ENCODE results near the gene CTTNBP2. TPM values are rescaled to one million over a fixed set of nuclear protein-coding genes. Genes with fewer than 3 reads are reported as not detected.

Gene CTTNBP2
- total RNA-seq, 2 donors from 2014 or later, result 5.2 to 6.5 TPM

DNA sequence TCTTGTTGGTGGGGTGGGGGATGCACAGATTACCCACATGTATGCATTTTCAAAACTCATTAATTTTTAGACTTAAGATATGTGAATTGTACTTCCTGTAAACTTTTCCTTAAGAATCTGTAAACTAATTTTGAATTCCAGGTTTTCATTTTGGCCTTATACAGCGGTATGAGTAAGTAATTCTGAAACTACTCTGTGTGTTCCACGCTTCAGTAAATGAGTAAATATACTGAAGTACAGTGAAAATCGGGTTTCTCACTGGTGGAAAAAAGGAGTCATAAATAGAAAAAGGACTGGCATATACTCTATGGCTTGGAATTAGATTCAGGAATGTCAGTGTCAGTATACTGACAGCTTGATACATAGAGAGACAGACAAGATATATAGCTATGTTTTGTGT, 72.8 kb downstream of the CTTNBP2 start:
- H3K27ac ChIP-seq (ENCODE audit: low read depth, low read length), result no peak overlapping the region
- Mint-ChIP-seq H3K9me3 (no peaks in the 10 kb centered on the region), H3K4me1 (peaks cover 3% of the 10 kb centered on the region), H3K27me3 (ENCODE audit: insufficient read depth) (no peaks in the 10 kb centered on the region), H3K36me3 (ENCODE audit: low read depth) (no peaks in the 10 kb centered on the region), H3K4me3 (no peak overlapping the region), H3K27ac (no peak overlapping the region)
- H3K9ac ChIP-seq (ENCODE audit: extremely low read depth, low read length, poor library complexity, severe bottlenecking), result no peak overlapping the region
- H3K4me3 ChIP-seq (ENCODE audit: low read length), result no peak overlapping the region
- WGBS, 2 experiments (ENCODE audit: insufficient coverage in 1 of 2, insufficient read length in 1 of 2), result 80 to 92% methylated on average over 3 of the region's 3 CpGs
- H3K4me1 ChIP-seq (ENCODE audit: control insufficient read depth, insufficient read depth, low read length), result no peaks in the 10 kb centered on the region
- DNase-seq, result no peak
- no peaks in the 10 kb centered on the region for H3K9me3 ChIP-seq (ENCODE audit: control insufficient read depth, low read length)
- H3K27me3 ChIP-seq (ENCODE audit: control insufficient read depth, insufficient read depth, low read length, poor library complexity, severe bottlenecking), result no peaks in the 10 kb centered on the region
- H3K36me3 ChIP-seq (ENCODE audit: control insufficient read depth, insufficient read depth, low read length), result no peaks in the 10 kb centered on the region
- TF ChIP-seq, protein P1, sequence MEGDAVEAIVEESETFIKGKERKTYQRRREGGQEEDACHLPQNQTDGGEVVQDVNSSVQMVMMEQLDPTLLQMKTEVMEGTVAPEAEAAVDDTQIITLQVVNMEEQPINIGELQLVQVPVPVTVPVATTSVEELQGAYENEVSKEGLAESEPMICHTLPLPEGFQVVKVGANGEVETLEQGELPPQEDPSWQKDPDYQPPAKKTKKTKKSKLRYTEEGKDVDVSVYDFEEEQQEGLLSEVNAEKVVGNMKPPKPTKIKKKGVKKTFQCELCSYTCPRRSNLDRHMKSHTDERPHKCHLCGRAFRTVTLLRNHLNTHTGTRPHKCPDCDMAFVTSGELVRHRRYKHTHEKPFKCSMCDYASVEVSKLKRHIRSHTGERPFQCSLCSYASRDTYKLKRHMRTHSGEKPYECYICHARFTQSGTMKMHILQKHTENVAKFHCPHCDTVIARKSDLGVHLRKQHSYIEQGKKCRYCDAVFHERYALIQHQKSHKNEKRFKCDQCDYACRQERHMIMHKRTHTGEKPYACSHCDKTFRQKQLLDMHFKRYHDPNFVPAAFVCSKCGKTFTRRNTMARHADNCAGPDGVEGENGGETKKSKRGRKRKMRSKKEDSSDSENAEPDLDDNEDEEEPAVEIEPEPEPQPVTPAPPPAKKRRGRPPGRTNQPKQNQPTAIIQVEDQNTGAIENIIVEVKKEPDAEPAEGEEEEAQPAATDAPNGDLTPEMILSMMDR (conservative IDR thresholded peaks at IDR 0.05), result no peak

DNA sequence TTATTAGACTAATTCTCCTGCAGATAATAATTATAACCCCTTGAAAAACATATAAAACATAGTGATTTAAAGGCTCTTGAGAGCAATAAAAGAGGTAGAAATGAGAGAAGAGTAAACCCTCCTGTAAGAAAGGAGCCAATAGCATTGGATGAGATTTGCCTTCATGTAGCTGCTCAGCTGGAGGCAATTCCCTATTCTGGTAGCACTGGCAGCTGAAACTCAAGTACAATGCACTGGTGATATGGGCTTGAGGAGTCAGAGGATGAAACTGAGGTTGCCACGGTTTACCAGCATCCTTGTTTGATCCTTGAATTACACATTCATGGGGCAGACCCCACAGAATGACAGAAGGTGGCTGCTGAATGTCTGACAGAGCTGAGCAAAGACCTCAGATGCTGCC, 76.4 kb downstream of the CTTNBP2 start:
- Histone ChIP-seq H3K4me3 (ENCODE audit: low read length) (no peak overlapping the region), H3K36me3 (ENCODE audit: control insufficient read depth, insufficient read depth, low read length) (no peaks in the 10 kb centered on the region), H3K27me3 (ENCODE audit: control insufficient read depth, insufficient read depth, low read length, poor library complexity, severe bottlenecking) (no peaks in the 10 kb centered on the region), H3K9ac (ENCODE audit: extremely low read depth, low read length, poor library complexity, severe bottlenecking) (no peak overlapping the region), H3K4me1 (ENCODE audit: control insufficient read depth, insufficient read depth, low read length) (no peaks in the 10 kb centered on the region), H3K9me3 (ENCODE audit: control insufficient read depth, low read length) (no peaks in the 10 kb centered on the region), H3K27ac (ENCODE audit: low read depth, low read length) (no peak overlapping the region)
- peaks cover under 1% of the 10 kb centered on the region for H3K36me3 Mint-ChIP-seq (ENCODE audit: low read depth)
- no peaks in the 10 kb centered on the region for H3K9me3 Mint-ChIP-seq
- H3K4me1 Mint-ChIP-seq, result peaks cover 7% of the 10 kb centered on the region
- DNase-seq, result no peak
- H3K4me3 Mint-ChIP-seq, result no peak overlapping the region
- H3K27ac Mint-ChIP-seq, result no peak overlapping the region
- TF ChIP-seq, protein P1 (conservative IDR thresholded peaks at IDR 0.05), result no peak
- WGBS, 2 experiments (ENCODE audit: insufficient coverage in 1 of 2, insufficient read length in 1 of 2), result 60 to 65% methylated on average over 1 of the region's 1 CpG
- no peaks in the 10 kb centered on the region for H3K27me3 Mint-ChIP-seq (ENCODE audit: insufficient read depth)

DNA sequence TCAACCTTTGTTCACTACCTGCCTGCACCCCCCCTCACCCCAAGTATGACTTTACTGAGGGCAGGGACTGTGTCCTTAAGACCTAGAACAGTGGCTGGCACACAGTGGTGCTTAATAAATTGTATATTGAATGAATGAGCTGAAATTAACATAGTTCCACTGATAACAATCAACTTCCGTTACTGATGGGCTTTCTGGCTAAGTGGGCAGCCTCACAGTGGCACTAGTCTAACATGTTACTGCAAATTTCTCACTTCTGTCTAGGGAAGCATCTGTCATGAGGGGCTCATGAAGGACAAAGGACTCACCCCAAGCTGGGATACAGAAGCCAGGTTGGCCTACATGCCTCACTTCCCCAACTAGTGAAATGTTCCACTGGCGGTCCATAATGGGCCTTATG, 79.3 kb downstream of the CTTNBP2 start:
- Mint-ChIP-seq H3K9me3 (no peaks in the 10 kb centered on the region), H3K36me3 (ENCODE audit: low read depth) (peaks cover 10% of the 10 kb centered on the region), H3K4me1 (peaks cover 4% of the 10 kb centered on the region), H3K4me3 (no peak overlapping the region), H3K27ac (peak overlapping the region; percentile 33), H3K27me3 (ENCODE audit: insufficient read depth) (no peaks in the 10 kb centered on the region)
- Histone ChIP-seq H3K9me3 (ENCODE audit: control insufficient read depth, low read length) (no peaks in the 10 kb centered on the region), H3K36me3 (ENCODE audit: control insufficient read depth, insufficient read depth, low read length) (no peaks in the 10 kb centered on the region), H3K27ac (ENCODE audit: low read depth, low read length) (no peak overlapping the region), H3K4me1 (ENCODE audit: control insufficient read depth, insufficient read depth, low read length) (no peaks in the 10 kb centered on the region), H3K27me3 (ENCODE audit: control insufficient read depth, insufficient read depth, low read length, poor library complexity, severe bottlenecking) (no peaks in the 10 kb centered on the region), H3K9ac (ENCODE audit: extremely low read depth, low read length, poor library complexity, severe bottlenecking) (no peak overlapping the region), H3K4me3 (ENCODE audit: low read length) (no peak overlapping the region)
- TF ChIP-seq, protein P1 (conservative IDR thresholded peaks at IDR 0.05), result no peak
- 74% methylated on average over 2 of the region's 2 CpGs; no CpG with 5 or more reads in 1 of the 2 experiments for WGBS, 2 experiments (ENCODE audit: insufficient coverage in 1 of 2, insufficient read length in 1 of 2)
- DNase-seq, result no peak
